ENCODE results near the gene ZFHX3.
A peak's percentile ranks its signal among the peaks of the same experiment; 100 is the strongest.

The ZFHX3 gene

GRCh38 chr16:72908362-72909167, 139.4 kb downstream of the ZFHX3 start:
- peaks cover 0 to 2% of the 10 kb centered on the region in 2 donors for H3K9me3 Mint-ChIP-seq
- H3K4me1 Mint-ChIP-seq: peaks cover 9 to 13% of the 10 kb centered on the region in 2 donors
- peak overlapping the region; percentile 62 for H3K27ac Mint-ChIP-seq
- DNase-seq: peak; percentile 66
- ATAC-seq (replicated peaks): peak; percentile 91 to 95
- no peaks in the 10 kb centered on the region for H3K27me3 Mint-ChIP-seq
- H3K4me3 Mint-ChIP-seq: peak overlapping the region in 1 of 2 donors; percentile 2
- H3K36me3 Mint-ChIP-seq: no peaks in the 10 kb centered on the region

GRCh38 chr16:72905581-72905980, 142.3 kb downstream of the ZFHX3 start:
- Mint-ChIP-seq H3K4me3 (no peak overlapping the region), H3K27ac (no peak overlapping the region), H3K9me3 (peaks cover 0 to 2% of the 10 kb centered on the region in 2 donors), H3K36me3 (no peaks in the 10 kb centered on the region), H3K27me3 (no peaks in the 10 kb centered on the region), H3K4me1 (peaks cover 9 to 13% of the 10 kb centered on the region in 2 donors)
- ATAC-seq (replicated peaks): no peak
- no peak for DNase-seq

- Mint-ChIP-seq H3K9me3 (peaks cover 0 to 2% of the 10 kb centered on the region in 2 donors), H3K4me1 (peaks cover 4 to 6% of the 10 kb centered on the region in 2 donors), H3K27ac (no peak overlapping the region), H3K27me3 (no peaks in the 10 kb centered on the region), H3K4me3 (no peak overlapping the region), H3K36me3 (no peaks in the 10 kb centered on the region)
- DNase-seq: no peak
- no peak for ATAC-seq (replicated peaks)
Observed at GRCh38 chr16:72903176-72903575, 144.8 kb downstream of the ZFHX3 start.

- no peaks in the 10 kb centered on the region for H3K27me3 Mint-ChIP-seq
- no peaks in the 10 kb centered on the region for H3K9me3 Mint-ChIP-seq
- no peak for ATAC-seq (replicated peaks)
- H3K36me3 Mint-ChIP-seq: no peaks in the 10 kb centered on the region
- no peak overlapping the region for H3K4me3 Mint-ChIP-seq
- no peaks in the 10 kb centered on the region for H3K4me1 Mint-ChIP-seq
- H3K27ac Mint-ChIP-seq: no peak overlapping the region
- no peak for DNase-seq
Observed at GRCh38 chr16:72902206-72902605, 145.7 kb downstream of the ZFHX3 start.

GRCh38 chr16:72901000-72901627, 146.8 kb downstream of the ZFHX3 start:
- Mint-ChIP-seq H3K27ac (no peak overlapping the region), H3K4me3 (no peak overlapping the region), H3K36me3 (no peaks in the 10 kb centered on the region), H3K9me3 (no peaks in the 10 kb centered on the region), H3K27me3 (no peaks in the 10 kb centered on the region), H3K4me1 (no peaks in the 10 kb centered on the region)
- no peak for ATAC-seq (replicated peaks)
- no peak for DNase-seq

GRCh38 chr16:72898216-72898825, 149.6 kb downstream of the ZFHX3 start:
- Mint-ChIP-seq H3K9me3 (no peaks in the 10 kb centered on the region), H3K4me3 (no peak overlapping the region), H3K27ac (no peak overlapping the region), H3K4me1 (no peaks in the 10 kb centered on the region), H3K27me3 (no peaks in the 10 kb centered on the region), H3K36me3 (peaks cover 2 to 3% of the 10 kb centered on the region in 2 donors)
- DNase-seq: no peak
- ATAC-seq (replicated peaks): no peak

GRCh38 chr16:72897707-72898106, 150.2 kb downstream of the ZFHX3 start:
- Mint-ChIP-seq H3K36me3 (peaks cover 2 to 3% of the 10 kb centered on the region in 2 donors), H3K4me1 (no peaks in the 10 kb centered on the region), H3K27me3 (no peaks in the 10 kb centered on the region), H3K9me3 (no peaks in the 10 kb centered on the region), H3K4me3 (no peak overlapping the region), H3K27ac (no peak overlapping the region)
- DNase-seq: no peak
- ATAC-seq (replicated peaks): no peak

GRCh38 chr16:72896485-72897118, 151.3 kb downstream of the ZFHX3 start:
- Mint-ChIP-seq H3K36me3 (peaks cover 5 to 7% of the 10 kb centered on the region in 2 donors), H3K4me3 (no peak overlapping the region), H3K4me1 (no peaks in the 10 kb centered on the region), H3K9me3 (peaks cover 2 to 3% of the 10 kb centered on the region in 2 donors), H3K27me3 (no peaks in the 10 kb centered on the region), H3K27ac (no peak overlapping the region)
- no peak for DNase-seq
- ATAC-seq (replicated peaks): no peak

GRCh38 chr16:72895951-72896350, 152.0 kb downstream of the ZFHX3 start:
- Mint-ChIP-seq H3K27ac (no peak overlapping the region), H3K4me1 (no peaks in the 10 kb centered on the region), H3K4me3 (no peak overlapping the region), H3K36me3 (peaks cover 9 to 11% of the 10 kb centered on the region in 2 donors), H3K27me3 (no peaks in the 10 kb centered on the region), H3K9me3 (peaks cover 4 to 5% of the 10 kb centered on the region in 2 donors)
- DNase-seq (no peak), ATAC-seq (replicated peaks) (no peak)

GRCh38 chr16:72894293-72895151, 153.4 kb downstream of the ZFHX3 start:
- no peak overlapping the region for H3K4me3 Mint-ChIP-seq
- peaks cover 11% of the 10 kb centered on the region in 2 donors for H3K9me3 Mint-ChIP-seq
- no peaks in the 10 kb centered on the region for H3K4me1 Mint-ChIP-seq
- no peak for DNase-seq
- H3K27me3 Mint-ChIP-seq: no peaks in the 10 kb centered on the region
- no peak for ATAC-seq (replicated peaks)
- peaks cover 18 to 21% of the 10 kb centered on the region in 2 donors for H3K36me3 Mint-ChIP-seq
- no peak overlapping the region for H3K27ac Mint-ChIP-seq

GRCh38 chr16:72891291-72892227, 156.4 kb downstream of the ZFHX3 start:
- DNase-seq: no peak
- ATAC-seq (replicated peaks): no peak
- peaks cover 11 to 15% of the 10 kb centered on the region in 2 donors for H3K9me3 Mint-ChIP-seq
- no peak overlapping the region for H3K4me3 Mint-ChIP-seq
- H3K4me1 Mint-ChIP-seq: no peaks in the 10 kb centered on the region
- no peaks in the 10 kb centered on the region for H3K27me3 Mint-ChIP-seq
- H3K36me3 Mint-ChIP-seq: peaks cover 39 to 50% of the 10 kb centered on the region in 2 donors
- H3K27ac Mint-ChIP-seq: no peak overlapping the region

- peaks cover 39 to 55% of the 10 kb centered on the region in 2 donors for H3K36me3 Mint-ChIP-seq
- no peaks in the 10 kb centered on the region for H3K27me3 Mint-ChIP-seq
- peaks cover 11 to 15% of the 10 kb centered on the region in 2 donors for H3K9me3 Mint-ChIP-seq
- H3K4me1 Mint-ChIP-seq: no peaks in the 10 kb centered on the region
- DNase-seq: no peak
- ATAC-seq (replicated peaks): no peak
- H3K4me3 Mint-ChIP-seq: no peak overlapping the region
- H3K27ac Mint-ChIP-seq: no peak overlapping the region
Observed at GRCh38 chr16:72890587-72890986, 157.3 kb downstream of the ZFHX3 start.
